Thyroid gland (tissue), 4 donors: ENCODE results near the gene COL21A1.

ENCODE experiments used
- POLR2A ChIP-seq, 2 donors: fragments of 450-650 bp; IDR thresholded peaks; one replicate each; pipeline ENCODE4 v1.6.1; 2017; ENCODE audit warnings: antibody characterized with exemption in 2 of 2, mild to moderate bottlenecking in 2 of 2, moderate library complexity in 1 of 2
- TF ChIP-seq, protein P1 (sequence below), 6 experiments: fragments of 200-600 bp in 3 of 6; fragments of 450-650 bp in 3 of 6; sonication (generic) in 3 of 6; IDR thresholded peaks; one replicate each; pipeline ENCODE4 v1.5.1; 2016 to 2019; ENCODE audit warnings: antibody characterized with exemption in 6 of 6, mild to moderate bottlenecking in 2 of 6, inconsistent platforms in 1 of 6, moderate library complexity in 1 of 6

DNA sequence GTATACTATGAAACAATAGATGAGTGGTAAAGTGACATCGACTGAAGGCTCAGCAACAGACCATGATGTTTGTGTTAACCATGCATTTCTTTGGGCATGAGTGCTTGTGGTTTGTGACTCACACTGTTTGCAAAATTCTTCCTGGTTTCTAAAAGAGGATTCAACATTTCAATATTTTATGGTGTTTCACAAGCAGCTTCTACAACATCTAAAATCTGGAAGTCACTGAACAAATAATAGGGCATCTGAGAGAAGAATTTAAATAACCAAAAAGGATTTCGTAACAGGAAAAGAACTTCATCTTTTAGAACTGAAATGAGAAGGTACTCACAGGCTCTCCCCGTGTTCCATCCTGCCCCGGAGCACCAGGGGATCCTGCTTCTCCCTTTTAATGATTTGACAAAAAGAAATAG lies 146.2 kb downstream of the COL21A1 start:
- TF ChIP-seq, protein P1, sequence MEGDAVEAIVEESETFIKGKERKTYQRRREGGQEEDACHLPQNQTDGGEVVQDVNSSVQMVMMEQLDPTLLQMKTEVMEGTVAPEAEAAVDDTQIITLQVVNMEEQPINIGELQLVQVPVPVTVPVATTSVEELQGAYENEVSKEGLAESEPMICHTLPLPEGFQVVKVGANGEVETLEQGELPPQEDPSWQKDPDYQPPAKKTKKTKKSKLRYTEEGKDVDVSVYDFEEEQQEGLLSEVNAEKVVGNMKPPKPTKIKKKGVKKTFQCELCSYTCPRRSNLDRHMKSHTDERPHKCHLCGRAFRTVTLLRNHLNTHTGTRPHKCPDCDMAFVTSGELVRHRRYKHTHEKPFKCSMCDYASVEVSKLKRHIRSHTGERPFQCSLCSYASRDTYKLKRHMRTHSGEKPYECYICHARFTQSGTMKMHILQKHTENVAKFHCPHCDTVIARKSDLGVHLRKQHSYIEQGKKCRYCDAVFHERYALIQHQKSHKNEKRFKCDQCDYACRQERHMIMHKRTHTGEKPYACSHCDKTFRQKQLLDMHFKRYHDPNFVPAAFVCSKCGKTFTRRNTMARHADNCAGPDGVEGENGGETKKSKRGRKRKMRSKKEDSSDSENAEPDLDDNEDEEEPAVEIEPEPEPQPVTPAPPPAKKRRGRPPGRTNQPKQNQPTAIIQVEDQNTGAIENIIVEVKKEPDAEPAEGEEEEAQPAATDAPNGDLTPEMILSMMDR (IDR thresholded peaks at IDR 0.05) = no peak
- no peak for TF ChIP-seq POLR2A (IDR thresholded peaks at IDR 0.05)
